ENCODE results near the gene C16orf96. TPM values are rescaled to one million over a fixed set of nuclear protein-coding genes. Genes with fewer than 3 reads are reported as not detected.

The C16orf96 gene
- total RNA-seq, 1 experiment from 2014 or later, result 1.4 TPM

DNA sequence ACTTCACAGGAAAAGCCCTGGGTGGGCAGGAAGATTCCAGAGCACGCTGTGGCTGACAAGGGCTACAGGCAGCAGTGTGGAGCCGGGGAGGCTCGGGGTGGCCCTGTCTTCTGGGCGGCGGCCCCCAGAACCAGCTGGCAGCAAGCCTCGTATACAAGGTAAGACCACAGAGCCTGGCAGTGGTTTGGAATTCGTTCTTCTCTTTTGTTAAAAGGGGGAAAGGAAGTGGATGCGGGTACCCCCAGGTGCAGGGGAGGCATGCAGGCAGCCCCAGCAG lies 52.5 kb downstream of the C16orf96 start:
- Histone ChIP-seq H4K5ac (ENCODE audit: insufficient read length, low read depth, low read length) (no peak overlapping the region), H4K8ac (replicated peaks; ENCODE audit: insufficient read length, low read depth, low read length) (no peak overlapping the region), H4K20me1 (ENCODE audit: control insufficient read depth, insufficient read depth, insufficient read length) (no peaks in the 10 kb centered on the region), H3K23me2 (ENCODE audit: insufficient read length, low read depth, low read length, poor library complexity, severe bottlenecking) (peaks cover 3% of the 10 kb centered on the region), H2BK120ac (ENCODE audit: low read depth, low read length, poor library complexity, severe bottlenecking) (no peak overlapping the region), H2BK5ac (ENCODE audit: insufficient read length, low read length) (no peak overlapping the region), H2BK12ac (ENCODE audit: insufficient read length, low read depth, low read length) (no peak overlapping the region), H4K91ac (ENCODE audit: insufficient read length, low read depth, low read length) (no peak overlapping the region), H3K79me1 (ENCODE audit: insufficient read depth, low read depth, low read length, poor library complexity, severe bottlenecking) (peaks cover 7% of the 10 kb centered on the region), H2AK5ac (ENCODE audit: insufficient read length, low read length) (no peak overlapping the region), H3K4ac (ENCODE audit: low read depth, low read length) (no peak overlapping the region), H2BK20ac (ENCODE audit: low read depth, low read length, poor library complexity, severe bottlenecking) (no peak overlapping the region), H3K56ac (ENCODE audit: insufficient read length, low read depth, low read length) (no peak overlapping the region), H3T11ph (ENCODE audit: low read length) (no peak overlapping the region), H3K4me2 (ENCODE audit: insufficient read depth, insufficient read length, low read length) (no peak overlapping the region), H2AFZ (ENCODE audit: low read length) (no peak overlapping the region), H3K18ac (ENCODE audit: insufficient read length, low read depth, low read length) (no peak overlapping the region), H2BK15ac (ENCODE audit: low read depth, low read length) (no peak overlapping the region), H3K79me2 (ENCODE audit: insufficient read depth, low read length) (peaks cover 16% of the 10 kb centered on the region; the same call in 1 of the 2 replicates), H3K14ac (ENCODE audit: insufficient read depth, low read length) (no peak overlapping the region), H3K27me3 (ENCODE audit: insufficient read depth, low read length) (no peaks in the 10 kb centered on the region), H3K9me3 (ENCODE audit: control insufficient read depth, low read depth, low read length) (no peaks in the 10 kb centered on the region), H3K9ac (ENCODE audit: extremely low read depth, insufficient read length, low read length) (no peak overlapping the region), H3K4me1 (ENCODE audit: insufficient read depth, low read length) (no peaks in the 10 kb centered on the region), H3K27ac (ENCODE audit: insufficient read length, low read depth, low read length) (no peak overlapping the region), H3K23ac (ENCODE audit: insufficient read length, low read depth, low read length) (no peak overlapping the region)
- peaks cover 0 to 25% (median 6%) of the 10 kb centered on the region in 3 experiments; a peak in 4 of 7 replicates for H3K36me3 Mint-ChIP-seq (ENCODE audit: insufficient read depth in 1 of 3, low read depth in 3 of 3)
- H3K4me1 Mint-ChIP-seq, result peaks cover 10 to 14% of the 10 kb centered on the region in 2 experiments
- DNase-seq, result no peak
- no peak overlapping the region for H3K27ac Mint-ChIP-seq
- TF ChIP-seq, protein P1, sequence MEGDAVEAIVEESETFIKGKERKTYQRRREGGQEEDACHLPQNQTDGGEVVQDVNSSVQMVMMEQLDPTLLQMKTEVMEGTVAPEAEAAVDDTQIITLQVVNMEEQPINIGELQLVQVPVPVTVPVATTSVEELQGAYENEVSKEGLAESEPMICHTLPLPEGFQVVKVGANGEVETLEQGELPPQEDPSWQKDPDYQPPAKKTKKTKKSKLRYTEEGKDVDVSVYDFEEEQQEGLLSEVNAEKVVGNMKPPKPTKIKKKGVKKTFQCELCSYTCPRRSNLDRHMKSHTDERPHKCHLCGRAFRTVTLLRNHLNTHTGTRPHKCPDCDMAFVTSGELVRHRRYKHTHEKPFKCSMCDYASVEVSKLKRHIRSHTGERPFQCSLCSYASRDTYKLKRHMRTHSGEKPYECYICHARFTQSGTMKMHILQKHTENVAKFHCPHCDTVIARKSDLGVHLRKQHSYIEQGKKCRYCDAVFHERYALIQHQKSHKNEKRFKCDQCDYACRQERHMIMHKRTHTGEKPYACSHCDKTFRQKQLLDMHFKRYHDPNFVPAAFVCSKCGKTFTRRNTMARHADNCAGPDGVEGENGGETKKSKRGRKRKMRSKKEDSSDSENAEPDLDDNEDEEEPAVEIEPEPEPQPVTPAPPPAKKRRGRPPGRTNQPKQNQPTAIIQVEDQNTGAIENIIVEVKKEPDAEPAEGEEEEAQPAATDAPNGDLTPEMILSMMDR (conservative IDR thresholded peaks at IDR 0.05), result no peak
- WGBS (ENCODE audit: extremely low coverage, insufficient read length, low lambda C conversion rate), result no CpG with 5 or more reads among the region's 8 CpGs
- no peaks in the 10 kb centered on the region for H3K27me3 Mint-ChIP-seq (ENCODE audit: low read depth)
- no peaks in the 10 kb centered on the region for H3K9me3 Mint-ChIP-seq
- no peak overlapping the region for H3K4me3 Mint-ChIP-seq
